CD4-positive, CD25-positive, alpha-beta regulatory T cell (primary cell): ENCODE data around the gene EPHA6. TPM values are rescaled to one million over a fixed set of nuclear protein-coding genes. Genes with fewer than 3 reads are reported as not detected.

ENCODE experiments used
- ATAC-seq, 2 donors: fragments of 150-1000 bp; cut with Tn5 transposase; one replicate each; pipeline ENCODE4 v1.10.0; 2021; ENCODE audit warnings: low read depth in 2 of 2, moderate number of reproducible peaks in 2 of 2, moderate library complexity in 1 of 2
- DNase-seq, 3 donors: peaks; one replicate each; pipeline versions ENCODE4 v3.0.0 to v3.0.0-alpha.2; 2012 to 2022; ENCODE audit warnings: mixed read lengths in 1 of 3
- H3K27ac ChIP-seq: one replicate; pipeline ENCODE4 v1.7.0; 2013; ENCODE audit warnings: mild to moderate bottlenecking, low read length; ENCODE audit not compliant: insufficient read depth, poor library complexity, severe bottlenecking
- H3K27me3 ChIP-seq: one replicate; pipeline ENCODE4 v1.7.0; 2013; ENCODE audit warnings: low read length; ENCODE audit not compliant: control insufficient read depth, insufficient read depth
- H3K36me3 ChIP-seq: one replicate; pipeline ENCODE4 v1.7.0; 2013; ENCODE audit warnings: mild to moderate bottlenecking, low read length, moderate library complexity; ENCODE audit not compliant: control insufficient read depth, insufficient read depth
- H3K4me1 ChIP-seq: 2 replicates; pipeline ENCODE4 v1.7.0; 2013; ENCODE audit warnings: mild to moderate bottlenecking, low read length; ENCODE audit not compliant: insufficient read depth, control insufficient read depth, poor library complexity, severe bottlenecking
- H3K4me3 ChIP-seq: one replicate; pipeline ENCODE4 v1.7.0; 2013; ENCODE audit warnings: low read depth, mild to moderate bottlenecking, low read length, moderate library complexity
- H3K9me3 ChIP-seq, 2 experiments: 1 replicate in 1 of 2; 2 replicates in 1 of 2; pipeline ENCODE4 v1.7.0; 2013; ENCODE audit warnings: low read length in 2 of 2, mild to moderate bottlenecking in 1 of 2, moderate library complexity in 1 of 2; ENCODE audit not compliant: control insufficient read depth in 2 of 2
- H3K27ac Mint-ChIP-seq, 3 donors: one replicate each; pipeline ENCODE4 v1.8.0; 2020 to 2022; ENCODE audit warnings: mild to moderate bottlenecking in 3 of 3, mixed read lengths in 3 of 3, moderate library complexity in 2 of 3
- H3K27me3 Mint-ChIP-seq: one replicate; pipeline ENCODE4 v1.8.0; 2022; ENCODE audit warnings: mild to moderate bottlenecking, mixed read lengths
- H3K36me3 Mint-ChIP-seq: one replicate; pipeline ENCODE4 v1.8.0; 2020; ENCODE audit warnings: mixed read lengths
- H3K4me1 Mint-ChIP-seq, 4 donors: one replicate each; pipeline ENCODE4 v1.8.0; 2020 to 2022; ENCODE audit warnings: mixed read lengths in 4 of 4, mild to moderate bottlenecking in 1 of 4
- H3K4me3 Mint-ChIP-seq, 4 donors: one replicate each; pipeline ENCODE4 v1.8.0; 2020 to 2022; ENCODE audit warnings: mild to moderate bottlenecking in 4 of 4, mixed read lengths in 4 of 4, moderate library complexity in 3 of 4
- H3K9me3 Mint-ChIP-seq, 7 donors: one replicate each; pipeline ENCODE4 v1.8.0; 2020 to 2022; ENCODE audit warnings: mixed read lengths in 7 of 7, mild to moderate bottlenecking in 3 of 7, moderate library complexity in 2 of 7
- polyA plus RNA-seq, 4 donors: library from polyadenylated mRNA; unstranded; fragments of 300-500 nt; fragmentation: Illumina TruSeq; gene quantifications; one replicate each; pipeline ENCODE4 v1.2.3, GENCODE V29; 2021
- total RNA-seq: library from RNA; stranded (reverse); gene quantifications from one replicate; pipeline ENCODE4 v1.2.3, GENCODE V29; 2022

The EPHA6 gene
- total and polyA plus RNA-seq, 5 donors from 2014 or later: not detected

- Mint-ChIP-seq H3K27me3 (no peaks in the 10 kb centered on the region), H3K9me3 (peaks cover 0 to 17% (median 4%) of the 10 kb centered on the region in 7 donors), H3K36me3 (no peaks in the 10 kb centered on the region), H3K4me3 (no peak overlapping the region), H3K4me1 (no peaks in the 10 kb centered on the region), H3K27ac (no peak overlapping the region)
- H3K36me3 ChIP-seq: no peaks in the 10 kb centered on the region
- no peak overlapping the region for H3K27ac ChIP-seq
- DNase-seq (no peak), ATAC-seq (no peak)
- no peaks in the 10 kb centered on the region for H3K9me3 ChIP-seq
- no peaks in the 10 kb centered on the region for H3K27me3 ChIP-seq
- H3K4me3 ChIP-seq: no peak overlapping the region
- H3K4me1 ChIP-seq: no peaks in the 10 kb centered on the region
These were observed 275.2 kb downstream of the EPHA6 start for GRCh38 chr3:97089621-97090020.

- Mint-ChIP-seq H3K27ac (no peak overlapping the region), H3K4me3 (no peak overlapping the region), H3K27me3 (no peaks in the 10 kb centered on the region), H3K9me3 (peaks cover 2 to 24% (median 9%) of the 10 kb centered on the region in 7 donors), H3K36me3 (no peaks in the 10 kb centered on the region), H3K4me1 (no peaks in the 10 kb centered on the region)
- ATAC-seq: no peak
- no peaks in the 10 kb centered on the region for H3K9me3 ChIP-seq
- no peak overlapping the region for H3K4me3 ChIP-seq
- DNase-seq: no peak
- H3K27ac ChIP-seq: no peak overlapping the region
- H3K4me1 ChIP-seq: no peaks in the 10 kb centered on the region
- H3K36me3 ChIP-seq: no peaks in the 10 kb centered on the region
- H3K27me3 ChIP-seq: no peaks in the 10 kb centered on the region
These were observed 288.2 kb downstream of the EPHA6 start for GRCh38 chr3:97102641-97103040.

- H3K9me3 Mint-ChIP-seq: peaks cover 2 to 24% (median 8%) of the 10 kb centered on the region in 7 donors
- no peaks in the 10 kb centered on the region for H3K36me3 Mint-ChIP-seq
- H3K27me3 ChIP-seq: no peaks in the 10 kb centered on the region
- no peak overlapping the region for H3K4me3 Mint-ChIP-seq
- no peaks in the 10 kb centered on the region for H3K4me1 ChIP-seq
- H3K27ac ChIP-seq: no peak overlapping the region
- no peak for DNase-seq
- H3K27ac Mint-ChIP-seq: no peak overlapping the region
- H3K4me3 ChIP-seq: no peak overlapping the region
- H3K27me3 Mint-ChIP-seq: no peaks in the 10 kb centered on the region
- ATAC-seq: no peak
- H3K4me1 Mint-ChIP-seq: no peaks in the 10 kb centered on the region
- H3K9me3 ChIP-seq: no peaks in the 10 kb centered on the region
- no peaks in the 10 kb centered on the region for H3K36me3 ChIP-seq
These were observed 291.7 kb downstream of the EPHA6 start for GRCh38 chr3:97105989-97106651.

- no peak overlapping the region for H3K27ac ChIP-seq
- H3K4me3 Mint-ChIP-seq: no peak overlapping the region
- no peaks in the 10 kb centered on the region for H3K36me3 ChIP-seq
- no peaks in the 10 kb centered on the region for H3K4me1 ChIP-seq
- H3K4me3 ChIP-seq: no peak overlapping the region
- no peaks in the 10 kb centered on the region for H3K4me1 Mint-ChIP-seq
- ATAC-seq (no peak), DNase-seq (no peak)
- peaks cover 2 to 24% (median 8%) of the 10 kb centered on the region in 7 donors for H3K9me3 Mint-ChIP-seq
- H3K27me3 Mint-ChIP-seq: no peaks in the 10 kb centered on the region
- no peaks in the 10 kb centered on the region for H3K36me3 Mint-ChIP-seq
- no peaks in the 10 kb centered on the region for H3K9me3 ChIP-seq
- no peaks in the 10 kb centered on the region for H3K27me3 ChIP-seq
- no peak overlapping the region for H3K27ac Mint-ChIP-seq
These were observed 292.2 kb downstream of the EPHA6 start for GRCh38 chr3:97106652-97106989.

- Mint-ChIP-seq H3K27me3 (no peaks in the 10 kb centered on the region), H3K4me1 (no peaks in the 10 kb centered on the region), H3K27ac (no peak overlapping the region), H3K36me3 (no peaks in the 10 kb centered on the region), H3K4me3 (no peak overlapping the region), H3K9me3 (peaks cover 0 to 13% (median 4%) of the 10 kb centered on the region in 7 donors)
- ATAC-seq: no peak
- H3K27ac ChIP-seq: no peak overlapping the region
- H3K9me3 ChIP-seq: peaks cover 0 to under 1% of the 10 kb centered on the region in 2 experiments
- no peaks in the 10 kb centered on the region for H3K36me3 ChIP-seq
- H3K27me3 ChIP-seq: no peaks in the 10 kb centered on the region
- DNase-seq: no peak
- H3K4me3 ChIP-seq: no peak overlapping the region
- no peaks in the 10 kb centered on the region for H3K4me1 ChIP-seq
These were observed 293.7 kb downstream of the EPHA6 start for GRCh38 chr3:97108136-97108535.

GRCh38 chr3:97111244-97111643 lies 296.9 kb downstream of the EPHA6 start:
- Histone ChIP-seq H3K27me3 (no peaks in the 10 kb centered on the region), H3K27ac (no peak overlapping the region), H3K36me3 (no peaks in the 10 kb centered on the region), H3K4me3 (no peak overlapping the region), H3K4me1 (no peaks in the 10 kb centered on the region), H3K9me3 (peaks cover 0 to 2% of the 10 kb centered on the region in 2 experiments)
- Mint-ChIP-seq H3K9me3 (peaks cover 0 to 7% (median 2%) of the 10 kb centered on the region in 7 donors), H3K27me3 (no peaks in the 10 kb centered on the region), H3K4me3 (no peak overlapping the region), H3K27ac (no peak overlapping the region), H3K36me3 (no peaks in the 10 kb centered on the region), H3K4me1 (no peaks in the 10 kb centered on the region)
- ATAC-seq (no peak), DNase-seq (no peak)

- Histone ChIP-seq H3K9me3 (no peaks in the 10 kb centered on the region), H3K4me1 (no peaks in the 10 kb centered on the region), H3K4me3 (no peak overlapping the region), H3K36me3 (no peaks in the 10 kb centered on the region), H3K27me3 (no peaks in the 10 kb centered on the region), H3K27ac (no peak overlapping the region)
- no peak overlapping the region for H3K4me3 Mint-ChIP-seq
- no peaks in the 10 kb centered on the region for H3K27me3 Mint-ChIP-seq
- DNase-seq (no peak), ATAC-seq (no peak)
- peaks cover 0 to 7% (median 0%) of the 10 kb centered on the region in 7 donors for H3K9me3 Mint-ChIP-seq
- no peaks in the 10 kb centered on the region for H3K4me1 Mint-ChIP-seq
- H3K36me3 Mint-ChIP-seq: no peaks in the 10 kb centered on the region
- H3K27ac Mint-ChIP-seq: no peak overlapping the region
These were observed 307.0 kb downstream of the EPHA6 start for GRCh38 chr3:97121386-97121785.

- no peak for ATAC-seq
- Histone ChIP-seq H3K27me3 (no peaks in the 10 kb centered on the region), H3K4me3 (no peak overlapping the region), H3K36me3 (no peaks in the 10 kb centered on the region), H3K4me1 (no peaks in the 10 kb centered on the region), H3K27ac (no peak overlapping the region), H3K9me3 (no peaks in the 10 kb centered on the region)
- Mint-ChIP-seq H3K4me1 (no peaks in the 10 kb centered on the region), H3K4me3 (no peak overlapping the region), H3K36me3 (no peaks in the 10 kb centered on the region), H3K9me3 (peaks cover 0 to 8% (median 2%) of the 10 kb centered on the region in 7 donors), H3K27me3 (no peaks in the 10 kb centered on the region), H3K27ac (no peak overlapping the region)
- DNase-seq: no peak
These were observed 311.6 kb downstream of the EPHA6 start for GRCh38 chr3:97125902-97126499.
